Neural cell (in vitro differentiated cells): Measurements from ENCODE around the gene KRTAP4-11.

Experiments used
- CTCF ChIP-seq: fragments of 450-650 bp; IDR thresholded peaks from 2 replicates; pipeline ENCODE4 v1.5.1; 2014; ENCODE audit warnings: antibody characterized with exemption, mild to moderate bottlenecking, moderate library complexity; ENCODE audit not compliant: poor library complexity, severe bottlenecking
- MXI1 ChIP-seq: fragments of 450-650 bp; conservative IDR thresholded peaks from 2 replicates; pipeline ENCODE4 v1.6.1; 2014; ENCODE audit warnings: antibody characterized with exemption, mild to moderate bottlenecking; ENCODE audit not compliant: poor library complexity, severe bottlenecking
- POLR2AphosphoS5 ChIP-seq: IDR thresholded peaks from 2 replicates; pipeline ENCODE4 v1.6.1; 2012

- TF ChIP-seq CTCF = no peak
- TF ChIP-seq POLR2AphosphoS5 = no peak
- no peak for TF ChIP-seq MXI1
Measured at GRCh38 chr17:41163828-41164227, 45.7 kb upstream of the KRTAP4-11 start.
